HL-60 (cell line): ENCODE measurements around the gene PELI1.

Source experiments
- DNase-seq, 2 experiments: peaks; one replicate each; pipeline ENCODE4 v3.0.0-alpha.2; 2010 to 2020; ENCODE audit warnings: low read depth in 1 of 2, low spot score in 1 of 2
- H3K27ac ChIP-seq: fragments of 250-450 bp; sonication (Bioruptor Pico); replicated peaks from 2 replicates; pipeline ENCODE4 v1.5.1; 2020; ENCODE audit warnings: mild to moderate bottlenecking, moderate library complexity
- H3K27me3 ChIP-seq: fragments of 250-450 bp; sonication (Bioruptor Pico); 2 replicates; pipeline ENCODE4 v1.5.1; 2021; ENCODE audit warnings: mild to moderate bottlenecking, moderate library complexity; ENCODE audit not compliant: insufficient read depth, poor library complexity, severe bottlenecking
- H3K4me3 ChIP-seq: replicated peaks from 2 replicates; pipeline ENCODE4 v1.5.1; 2011; ENCODE audit warnings: mild to moderate bottlenecking, control low read depth, low read length; ENCODE audit not compliant: insufficient read depth
- CTCF ChIP-seq: IDR thresholded peaks from one replicate; pipeline ENCODE4 v1.5.1; 2011; ENCODE audit warnings: low read length, control low read depth, inconsistent platforms; ENCODE audit not compliant: insufficient read depth
- GABPA ChIP-seq: IDR thresholded peaks from 2 replicates; pipeline ENCODE4 v1.6.1; 2012; ENCODE audit warnings: low read depth
- POLR2AphosphoS5 ChIP-seq: IDR thresholded peaks from 2 replicates; pipeline ENCODE4 v1.6.1; 2012; ENCODE audit warnings: low read depth
- SPI1 ChIP-seq: IDR thresholded peaks from 2 replicates; pipeline ENCODE4 v1.6.1; 2012; ENCODE audit warnings: low read depth, mild to moderate bottlenecking, borderline replicate concordance
- TF ChIP-seq, protein P1 (sequence below): IDR thresholded peaks from 2 replicates; pipeline ENCODE4 v1.6.1; 2012; ENCODE audit warnings: low read depth; ENCODE audit not compliant: insufficient replicate concordance

The PELI1 gene

DNA sequence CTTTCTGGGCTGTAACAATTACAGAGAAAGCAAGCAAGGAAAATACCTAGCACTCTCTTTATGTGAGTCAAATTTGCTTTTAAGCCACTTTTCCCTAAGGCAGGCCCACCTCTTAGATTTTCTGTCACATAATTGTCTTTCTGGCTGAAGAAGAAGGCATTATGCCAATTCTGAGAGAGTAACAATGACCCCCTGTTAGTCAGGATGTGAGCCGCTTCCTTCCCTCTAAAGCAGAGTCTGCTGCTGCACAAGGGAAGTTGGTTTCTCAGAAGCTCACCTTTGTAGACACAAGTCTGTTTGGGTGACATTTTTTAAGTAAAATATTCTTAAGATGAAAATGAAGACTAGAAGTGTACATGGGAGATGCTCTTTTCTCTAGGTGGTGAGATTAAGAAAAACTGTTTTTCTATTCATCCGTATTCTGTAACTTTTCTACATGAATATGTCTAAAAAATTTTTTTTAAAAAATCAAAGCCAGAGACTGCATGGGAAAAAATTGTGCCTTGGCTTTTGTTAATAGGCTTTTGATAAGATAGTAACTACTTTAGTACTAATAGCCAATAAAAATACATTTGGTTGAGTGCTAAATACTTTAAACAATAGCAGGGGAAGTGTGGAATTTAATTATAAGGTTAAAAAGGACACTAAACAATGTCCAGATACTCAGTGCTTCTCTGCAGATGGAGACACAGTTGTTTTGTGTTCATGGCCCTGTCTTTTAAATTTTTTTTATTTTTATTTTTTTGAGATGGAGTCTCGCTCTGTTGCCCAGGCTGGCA, 91.6 kb downstream of the PELI1 start:
- no peak for TF ChIP-seq POLR2AphosphoS5
- TF ChIP-seq GABPA, result no peak
- TF ChIP-seq SPI1, result no peak
- TF ChIP-seq CTCF, result no peak
- TF ChIP-seq, protein P1, sequence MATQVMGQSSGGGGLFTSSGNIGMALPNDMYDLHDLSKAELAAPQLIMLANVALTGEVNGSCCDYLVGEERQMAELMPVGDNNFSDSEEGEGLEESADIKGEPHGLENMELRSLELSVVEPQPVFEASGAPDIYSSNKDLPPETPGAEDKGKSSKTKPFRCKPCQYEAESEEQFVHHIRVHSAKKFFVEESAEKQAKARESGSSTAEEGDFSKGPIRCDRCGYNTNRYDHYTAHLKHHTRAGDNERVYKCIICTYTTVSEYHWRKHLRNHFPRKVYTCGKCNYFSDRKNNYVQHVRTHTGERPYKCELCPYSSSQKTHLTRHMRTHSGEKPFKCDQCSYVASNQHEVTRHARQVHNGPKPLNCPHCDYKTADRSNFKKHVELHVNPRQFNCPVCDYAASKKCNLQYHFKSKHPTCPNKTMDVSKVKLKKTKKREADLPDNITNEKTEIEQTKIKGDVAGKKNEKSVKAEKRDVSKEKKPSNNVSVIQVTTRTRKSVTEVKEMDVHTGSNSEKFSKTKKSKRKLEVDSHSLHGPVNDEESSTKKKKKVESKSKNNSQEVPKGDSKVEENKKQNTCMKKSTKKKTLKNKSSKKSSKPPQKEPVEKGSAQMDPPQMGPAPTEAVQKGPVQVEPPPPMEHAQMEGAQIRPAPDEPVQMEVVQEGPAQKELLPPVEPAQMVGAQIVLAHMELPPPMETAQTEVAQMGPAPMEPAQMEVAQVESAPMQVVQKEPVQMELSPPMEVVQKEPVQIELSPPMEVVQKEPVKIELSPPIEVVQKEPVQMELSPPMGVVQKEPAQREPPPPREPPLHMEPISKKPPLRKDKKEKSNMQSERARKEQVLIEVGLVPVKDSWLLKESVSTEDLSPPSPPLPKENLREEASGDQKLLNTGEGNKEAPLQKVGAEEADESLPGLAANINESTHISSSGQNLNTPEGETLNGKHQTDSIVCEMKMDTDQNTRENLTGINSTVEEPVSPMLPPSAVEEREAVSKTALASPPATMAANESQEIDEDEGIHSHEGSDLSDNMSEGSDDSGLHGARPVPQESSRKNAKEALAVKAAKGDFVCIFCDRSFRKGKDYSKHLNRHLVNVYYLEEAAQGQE, result no peak
- Histone ChIP-seq H3K27me3 (no peaks in the 10 kb centered on the region), H3K27ac (no peak overlapping the region), H3K4me3 (no peak overlapping the region)
- no peak for DNase-seq

DNA sequence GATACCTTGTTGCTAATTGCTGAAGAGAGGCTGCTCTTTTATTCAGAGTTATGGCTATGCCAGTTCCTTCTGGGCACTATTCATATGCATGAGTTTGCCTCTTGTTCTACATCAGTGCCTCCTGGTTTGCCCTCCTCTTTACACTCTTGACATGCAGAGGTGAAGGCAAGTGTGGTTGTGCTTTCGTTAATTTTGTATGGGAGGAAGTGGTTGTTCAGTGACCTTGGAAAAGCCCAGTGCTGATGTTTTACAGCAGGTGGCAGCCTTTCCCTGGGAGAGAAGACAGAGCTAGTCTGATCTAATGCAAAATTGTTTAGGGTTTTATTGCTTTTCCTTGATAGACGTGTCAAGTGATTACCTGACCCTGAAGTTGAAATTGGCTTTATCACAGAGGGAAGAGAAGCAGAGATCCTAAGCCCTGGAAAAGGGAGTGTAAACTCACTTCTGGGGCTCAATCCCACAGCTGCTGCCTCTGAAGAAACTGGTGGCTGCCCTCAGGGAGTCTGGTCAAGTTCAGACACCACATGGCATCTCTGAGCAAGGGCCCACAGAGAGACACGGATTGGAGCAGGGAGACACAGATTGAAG, 94.5 kb downstream of the PELI1 start:
- H3K4me3 ChIP-seq, result no peak overlapping the region
- DNase-seq, result peak; percentile 14 to 71
- no peak overlapping the region for H3K27ac ChIP-seq
- TF ChIP-seq SPI1 (peak; percentile 92), CTCF (peak; percentile 80), GABPA (no peak), POLR2AphosphoS5 (no peak)
- TF ChIP-seq, protein P1, result no peak
- no peaks in the 10 kb centered on the region for H3K27me3 ChIP-seq

- TF ChIP-seq POLR2AphosphoS5, result no peak
- no peak for TF ChIP-seq CTCF
- TF ChIP-seq, protein P1, result no peak
- TF ChIP-seq SPI1, result no peak
- no peak for TF ChIP-seq GABPA
- Histone ChIP-seq H3K27me3 (no peaks in the 10 kb centered on the region), H3K27ac (no peak overlapping the region), H3K4me3 (no peak overlapping the region)
- DNase-seq, result no peak
Observed at GRCh38 chr2:64045938-64046337, 98.3 kb downstream of the PELI1 start.
